ENCODE data around the gene SHCBP1. TPM values are rescaled to one million over a fixed set of nuclear protein-coding genes. Genes with fewer than 3 reads are reported as not detected.

SHCBP1 gene
- total and polyA plus RNA-seq, 2 donors (not counting 1 experiment from before 2014, with no cell fraction given) = 1.1 to 1.7 TPM

DNA sequence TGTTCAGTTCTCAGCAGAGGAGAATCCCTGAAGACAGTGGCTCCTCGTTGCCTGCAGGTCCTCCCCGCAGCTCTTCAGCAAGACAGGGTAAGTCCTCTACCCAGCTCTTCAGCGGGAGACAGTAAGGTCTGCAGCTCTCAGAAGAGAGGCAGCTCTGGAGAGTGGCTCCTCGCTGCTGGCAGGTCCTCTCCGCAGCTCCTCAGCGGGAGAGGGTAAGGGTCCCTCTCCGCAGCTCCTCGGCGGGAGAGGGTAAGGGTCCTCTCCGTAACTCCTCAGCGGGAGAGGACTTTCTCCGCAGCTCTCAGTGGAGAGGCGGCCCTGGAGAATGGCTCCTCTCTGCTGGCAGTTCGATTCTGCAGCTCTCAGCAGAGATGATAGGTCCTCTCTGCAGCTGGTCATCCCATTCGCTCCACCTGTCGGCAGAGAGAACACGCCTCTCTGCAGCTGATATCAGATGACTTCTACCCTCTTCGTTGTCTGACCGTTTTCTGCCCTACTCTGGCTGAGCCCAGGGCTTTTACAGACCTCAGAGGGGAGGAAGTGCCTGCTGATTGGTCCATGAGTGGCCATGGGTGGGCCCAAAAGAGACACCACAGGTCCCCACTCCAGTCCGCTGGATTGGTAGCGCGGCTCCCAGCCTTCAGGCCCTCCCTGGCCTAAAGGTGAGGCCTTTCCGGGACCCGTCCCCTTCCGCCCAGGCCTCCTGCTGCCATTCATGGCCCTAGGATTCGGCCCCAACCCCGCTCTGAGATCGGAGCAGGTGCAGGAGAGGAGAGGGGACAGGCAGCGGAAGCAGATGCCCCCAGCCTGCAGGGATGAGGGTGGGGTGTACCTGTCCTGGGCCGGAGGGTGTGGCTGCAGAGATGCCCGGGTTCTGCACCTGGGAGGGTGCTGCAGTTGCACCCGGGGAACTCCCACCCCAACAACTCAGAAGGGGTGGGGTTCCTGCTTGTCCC, 11.9 kb upstream of the SHCBP1 start:
- TF ChIP-seq CTCF (IDR thresholded peaks at IDR 0.05) = no peak
- no peak for TF ChIP-seq EZH2 (IDR thresholded peaks at IDR 0.05; ENCODE audit: borderline replicate concordance, insufficient read depth, low read depth, low read length, poor library complexity, severe bottlenecking)
- no peaks in the 10 kb centered on the region for H3K9me3 Mint-ChIP-seq (ENCODE audit: insufficient read depth)
- H2AFZ ChIP-seq (ENCODE audit: insufficient read depth, low read depth, low read length, poor library complexity, severe bottlenecking) = no peak overlapping the region
- peak overlapping the region; percentile 62 for H3K4me3 Mint-ChIP-seq
- H3K27ac ChIP-seq (ENCODE audit: low read length in 2 of 2) = no peak overlapping the region
- H3K27me3 Mint-ChIP-seq = no peaks in the 10 kb centered on the region
- no peaks in the 10 kb centered on the region for H3K27me3 ChIP-seq (replicated peaks in 1 of 4; ENCODE audit: control extremely low read depth in 1 of 4, control insufficient read depth in 3 of 4, insufficient read depth in 4 of 4, low read length in 3 of 4)
- no peaks in the 10 kb centered on the region for H4K20me1 ChIP-seq (ENCODE audit: control insufficient read depth, insufficient read depth, low read length, poor library complexity, severe bottlenecking)
- ChIA-PET CTCF (no interaction called here), POLR2A (no interaction called here)
- no peak overlapping the region for H3K4me2 ChIP-seq (replicated peaks; ENCODE audit: low read depth, low read length, poor library complexity, severe bottlenecking)
- intact Hi-C loops (cut with micrococcal nuclease) = no loop called here
- H3K9me3 ChIP-seq (ENCODE audit: control extremely low read depth in 1 of 3, control insufficient read depth in 2 of 3, insufficient read depth in 1 of 3, low read length in 2 of 3) = no peaks in the 10 kb centered on the region
- H3K27ac Mint-ChIP-seq = peak overlapping the region; percentile 38
- no peaks in the 10 kb centered on the region for H3K4me1 Mint-ChIP-seq
- peak; percentile 45 for ATAC-seq (ENCODE audit: low read depth)
- no peaks in the 10 kb centered on the region for H3K36me3 ChIP-seq (replicated peaks in 1 of 2; ENCODE audit: control extremely low read depth in 1 of 2, control insufficient read depth in 1 of 2, extremely low read depth in 1 of 2, insufficient read depth in 2 of 2, low read length in 1 of 2)
- H3K4me3 ChIP-seq (ENCODE audit: control extremely low read depth in 1 of 5, extremely low read depth in 1 of 5, insufficient read depth in 1 of 5, low read depth in 2 of 5, low read length in 4 of 5) = peak overlapping the region in 1 of 5 experiments; percentile 8
- no peaks in the 10 kb centered on the region for H3K79me2 ChIP-seq (ENCODE audit: control insufficient read depth, insufficient read depth, low read length)
- H3K9ac ChIP-seq (ENCODE audit: low read length) = no peak overlapping the region
- DNase-seq = no peak
- 95% methylated on average over 30 of the region's 32 CpGs for WGBS (ENCODE audit: insufficient coverage)
- H3K4me1 ChIP-seq (ENCODE audit: control insufficient read depth in 2 of 2, insufficient read depth in 2 of 2, low read length in 2 of 2) = no peaks in the 10 kb centered on the region
